Nucleus accumbens (tissue), 56 donors: ENCODE results near the gene ALPK1.
"Not testable (repeated sequence)": the region's sequence is repeated elsewhere in the genome, so short reads cannot be mapped to it uniquely, and the experiment has no call there.

Experiments
- DNase-seq, 56 donors: peaks; one replicate each; lab custom pipeline; 2025; lab: John Stamatoyannopoulos, UW

The ALPK1 gene

GRCh38 chr4:112296949-112297880 is at the start of gene ALPK1:
Gene ALPK1 (plus strand): TSS chr4:112297369.
- no peak for DNase-seq

- DNase-seq: no peak
These were observed 46.0 kb upstream of the ALPK1 start for GRCh38 chr4:112251019-112251643.

- no peak for DNase-seq
These were observed 44.9 kb upstream of the ALPK1 start for GRCh38 chr4:112252234-112252633.

- DNase-seq: no peak
These were observed 43.7 kb upstream of the ALPK1 start for GRCh38 chr4:112253382-112254000.

GRCh38 chr4:112257098-112257497 is 40.1 kb upstream of the ALPK1 start:
- no peak for DNase-seq

- no peak for DNase-seq
These were observed 30.3 kb upstream of the ALPK1 start for GRCh38 chr4:112266823-112267222.

DNA sequence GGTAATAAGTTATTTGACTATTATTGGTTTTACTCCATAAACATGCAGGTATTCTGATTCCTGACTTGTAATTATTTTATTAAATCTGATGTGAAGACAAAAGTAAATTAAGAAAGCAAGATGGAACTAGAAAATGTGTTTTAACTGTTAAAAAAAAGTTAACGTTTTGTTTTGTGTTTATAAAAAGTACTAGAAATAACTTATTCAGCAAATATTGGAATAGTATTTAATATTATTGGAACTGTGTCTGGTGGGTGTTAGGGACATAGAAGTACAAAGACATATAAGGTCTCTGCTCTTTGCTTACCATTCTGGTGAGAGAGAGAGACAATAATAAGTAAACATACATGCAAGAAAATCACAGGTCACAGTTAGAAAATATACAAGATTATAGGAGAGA is 27.1 kb upstream of the ALPK1 start:
- no peak for DNase-seq

DNA sequence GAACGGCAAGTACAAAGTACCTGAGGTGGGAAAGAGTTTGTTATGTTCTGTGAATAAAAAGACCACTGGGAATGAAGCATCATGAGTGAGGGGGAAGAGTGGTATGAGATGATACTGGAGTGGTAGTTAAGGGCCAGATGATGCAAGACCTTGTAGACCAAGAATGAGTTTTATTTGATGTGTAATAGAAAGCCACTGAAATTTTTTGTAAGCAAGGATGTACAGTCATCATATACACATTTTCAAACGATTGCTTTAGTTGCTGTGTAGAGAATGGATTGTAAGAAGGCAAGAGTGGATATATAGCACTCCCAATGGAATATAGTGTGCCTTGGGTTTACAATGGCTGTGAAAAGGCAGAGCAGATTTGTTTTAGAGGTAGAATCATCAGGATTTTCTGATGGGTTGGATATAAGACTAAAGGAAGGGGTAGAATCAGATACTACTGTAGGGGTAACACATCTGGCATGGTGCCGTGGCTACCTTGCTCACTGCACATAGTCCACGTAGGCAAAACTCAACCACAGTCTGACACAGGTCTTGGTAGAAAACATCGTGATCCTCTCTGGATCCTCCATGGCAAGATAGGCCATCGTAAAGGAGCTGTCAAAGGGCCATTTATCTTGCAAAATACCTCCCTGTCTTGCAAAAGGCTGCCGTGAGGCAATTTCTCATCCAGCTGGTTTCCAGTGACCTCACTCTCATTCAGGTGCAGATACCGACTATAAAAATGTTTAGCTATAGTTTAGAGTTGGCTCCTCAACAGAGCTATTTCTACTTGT is 26.3 kb upstream of the ALPK1 start:
- no peak for DNase-seq

GRCh38 chr4:112272292-112272691 is 24.9 kb upstream of the ALPK1 start:
- no peak for DNase-seq

- DNase-seq: no peak
These were observed 22.2 kb upstream of the ALPK1 start for GRCh38 chr4:112274959-112275358.

DNA sequence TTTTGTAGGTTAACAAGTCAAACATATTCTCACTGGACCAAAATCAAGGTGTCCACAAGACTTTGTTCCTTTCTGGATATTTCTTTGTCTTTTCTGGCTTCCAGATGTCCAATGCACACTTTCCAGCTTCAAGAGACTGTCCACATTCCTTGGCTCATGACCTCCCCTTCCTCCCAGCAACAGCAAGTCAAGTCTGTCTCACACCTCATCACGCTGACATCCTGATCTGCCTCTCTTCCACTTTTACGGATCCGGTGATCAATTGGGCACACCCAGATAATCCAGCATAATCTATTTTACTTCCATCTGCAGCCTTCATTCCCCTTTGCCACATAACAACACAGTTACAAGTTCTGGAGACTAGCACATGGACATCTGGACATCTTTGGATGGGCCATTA is 21.1 kb upstream of the ALPK1 start:
- DNase-seq: no peak

DNA sequence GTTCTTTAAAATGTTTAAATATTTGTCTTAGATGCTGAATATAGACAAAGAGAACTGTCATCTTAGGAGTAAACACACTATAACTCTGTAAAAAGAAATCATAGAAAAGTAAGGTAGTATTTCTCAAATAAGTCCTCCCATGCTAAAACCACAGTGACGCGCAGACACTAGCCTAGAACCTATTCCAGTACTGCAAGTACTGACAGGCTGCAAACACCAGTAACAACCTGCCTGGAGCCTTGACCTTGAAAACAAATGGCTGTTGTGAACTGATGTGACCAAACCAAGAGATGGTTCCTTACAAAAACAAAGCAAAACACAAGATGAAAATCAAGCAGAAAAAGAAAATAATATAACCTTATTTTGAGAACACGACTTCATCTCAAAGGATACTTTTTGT is 19.9 kb upstream of the ALPK1 start:
- DNase-seq: no peak

DNA sequence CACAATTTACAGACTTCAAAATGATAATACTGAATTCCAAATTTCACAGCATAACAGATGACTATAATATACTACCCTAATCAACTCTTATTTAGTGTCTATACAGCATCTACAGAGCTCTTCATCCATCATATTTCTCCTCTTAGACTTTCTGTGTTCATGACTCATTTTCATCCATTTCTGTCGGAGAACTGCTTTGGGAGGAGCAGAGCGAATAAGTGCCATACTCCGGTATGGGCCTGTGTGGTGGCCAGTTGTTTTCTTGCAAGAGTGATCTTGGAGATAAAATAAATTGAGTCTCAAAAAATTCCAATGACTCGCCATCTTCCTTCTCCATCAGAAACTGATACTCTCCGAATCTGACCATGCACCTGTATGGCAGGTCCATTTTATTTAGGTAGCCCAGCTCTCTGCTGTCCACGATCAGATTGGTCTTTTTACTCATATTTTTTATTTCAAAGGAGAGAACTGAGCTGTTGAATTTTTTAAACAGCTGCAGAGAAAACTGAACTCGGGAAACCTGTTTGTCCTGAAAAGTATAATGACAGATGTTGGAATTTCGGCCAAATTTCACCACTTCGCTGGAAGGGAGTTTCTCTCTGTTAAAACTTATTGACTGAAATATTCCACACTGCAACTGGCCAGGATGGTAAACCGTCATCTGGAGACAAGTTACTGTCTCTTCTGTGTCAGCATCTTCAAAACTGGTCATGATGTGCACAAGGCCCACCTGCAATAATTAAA is 19.3 kb upstream of the ALPK1 start:
- no peak for DNase-seq

- DNase-seq: no peak
These were observed 17.9 kb upstream of the ALPK1 start for GRCh38 chr4:112279025-112279881.

GRCh38 chr4:112279882-112280315 is 17.3 kb upstream of the ALPK1 start:
- DNase-seq: no peak

DNA sequence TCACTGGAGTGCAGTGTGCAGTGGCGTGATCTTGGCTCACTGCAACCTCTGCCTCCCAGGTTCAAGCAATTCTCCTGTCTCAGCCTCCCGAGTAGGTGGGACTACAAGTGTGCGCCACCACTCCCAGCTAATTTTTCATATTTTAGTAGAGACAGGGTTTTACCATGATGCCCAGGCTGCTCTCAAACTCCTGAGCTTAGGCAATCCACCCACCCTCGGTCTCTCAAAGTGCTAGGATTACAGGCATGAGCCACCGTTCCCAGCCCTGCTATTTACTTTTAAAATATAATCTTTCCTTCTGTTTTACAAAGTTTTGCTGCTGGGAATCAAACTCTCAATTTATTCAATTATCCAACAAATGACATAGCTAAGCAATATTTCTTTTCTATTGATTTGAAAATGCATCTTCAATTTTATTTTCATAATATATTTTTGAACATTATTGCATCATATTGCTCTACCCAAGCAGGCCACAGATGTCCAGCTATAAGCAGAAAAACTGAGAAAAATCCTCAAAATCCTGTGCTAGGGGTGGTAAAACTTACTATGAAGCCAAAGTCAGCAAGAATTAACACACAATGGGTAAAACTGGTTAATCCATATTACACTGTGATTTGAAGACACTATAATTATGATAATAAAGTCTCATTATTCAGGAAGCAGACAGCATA is 16.6 kb upstream of the ALPK1 start:
- no peak for DNase-seq

DNA sequence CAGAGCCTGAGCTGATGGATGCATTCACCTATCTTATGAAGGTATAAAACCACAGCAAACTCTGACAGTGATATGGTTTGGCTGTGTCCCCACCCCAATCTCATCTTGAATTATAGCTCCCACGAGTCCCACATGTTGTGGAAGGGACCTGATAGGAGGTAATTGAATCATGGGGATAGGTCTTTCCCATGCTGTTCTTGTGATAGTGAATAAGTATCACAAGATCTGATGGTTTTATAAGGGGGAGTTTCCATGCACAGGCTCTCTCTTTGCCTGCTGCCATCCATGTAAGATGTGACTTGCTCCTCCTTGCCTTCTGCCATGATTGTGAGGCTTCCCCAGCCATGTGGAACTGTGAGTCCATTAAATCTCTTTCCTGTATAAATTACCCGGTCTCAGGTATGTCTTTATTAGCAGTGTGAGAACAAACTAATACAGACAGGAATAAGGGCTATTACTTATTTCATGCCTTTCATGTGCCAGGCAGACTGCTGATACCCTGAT is 15.2 kb upstream of the ALPK1 start:
- DNase-seq: not testable (repeated sequence)
